Left renal pelvis (tissue), 4 donors: ENCODE results near the gene NRN1L. TPM values are rescaled to one million over a fixed set of nuclear protein-coding genes. Genes with fewer than 3 reads are reported as not detected.
"Not testable (repeated sequence)": the region's sequence is repeated elsewhere in the genome, so short reads cannot be mapped to it uniquely, and the experiment has no call there.

Experiments
- DNase-seq, 4 donors: peaks; one replicate each; pipeline ENCODE4 v3.0.0-alpha.2; 2013; ENCODE audit warnings: low read depth in 4 of 4, low spot score in 3 of 4
- polyA plus RNA-seq, 4 donors: library from polyadenylated mRNA; unstranded; fragments of 120-200 nt; gene quantifications; one replicate each; pipeline ENCODE4 v1.2.1, GENCODE V29; 2013; ENCODE audit not compliant: insufficient read length in 4 of 4

Gene NRN1L
- polyA plus RNA-seq, 4 donors, result 0.39 to 0.94 (median 0.93) TPM; not detected in 1

DNA sequence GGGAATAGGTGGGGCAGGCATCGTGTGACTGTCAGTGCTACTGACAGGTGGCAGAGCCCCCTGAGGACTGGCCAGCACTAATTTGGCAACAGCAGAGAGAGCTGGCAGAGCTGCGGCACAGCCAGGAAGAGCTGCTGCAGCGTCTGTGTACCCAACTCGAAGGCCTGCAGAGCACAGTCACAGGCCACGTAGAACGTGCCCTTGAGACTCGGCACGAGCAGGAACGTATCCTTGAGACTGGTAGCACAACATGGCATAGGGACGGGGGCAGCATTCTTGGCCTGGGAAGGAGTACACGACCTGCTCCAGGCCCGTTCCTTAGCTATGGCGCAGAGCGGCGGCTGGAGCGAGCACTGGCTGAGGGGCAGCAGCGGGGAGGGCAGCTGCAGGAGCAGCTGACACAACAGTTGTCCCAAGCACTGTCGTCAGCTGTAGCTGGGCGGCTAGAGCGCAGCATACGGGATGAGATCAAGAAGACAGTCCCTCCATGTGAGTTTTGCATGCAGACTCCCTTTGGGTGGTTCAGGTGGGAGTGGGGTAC, 3.0 kb upstream of the NRN1L start:
- DNase-seq, result no peak

DNA sequence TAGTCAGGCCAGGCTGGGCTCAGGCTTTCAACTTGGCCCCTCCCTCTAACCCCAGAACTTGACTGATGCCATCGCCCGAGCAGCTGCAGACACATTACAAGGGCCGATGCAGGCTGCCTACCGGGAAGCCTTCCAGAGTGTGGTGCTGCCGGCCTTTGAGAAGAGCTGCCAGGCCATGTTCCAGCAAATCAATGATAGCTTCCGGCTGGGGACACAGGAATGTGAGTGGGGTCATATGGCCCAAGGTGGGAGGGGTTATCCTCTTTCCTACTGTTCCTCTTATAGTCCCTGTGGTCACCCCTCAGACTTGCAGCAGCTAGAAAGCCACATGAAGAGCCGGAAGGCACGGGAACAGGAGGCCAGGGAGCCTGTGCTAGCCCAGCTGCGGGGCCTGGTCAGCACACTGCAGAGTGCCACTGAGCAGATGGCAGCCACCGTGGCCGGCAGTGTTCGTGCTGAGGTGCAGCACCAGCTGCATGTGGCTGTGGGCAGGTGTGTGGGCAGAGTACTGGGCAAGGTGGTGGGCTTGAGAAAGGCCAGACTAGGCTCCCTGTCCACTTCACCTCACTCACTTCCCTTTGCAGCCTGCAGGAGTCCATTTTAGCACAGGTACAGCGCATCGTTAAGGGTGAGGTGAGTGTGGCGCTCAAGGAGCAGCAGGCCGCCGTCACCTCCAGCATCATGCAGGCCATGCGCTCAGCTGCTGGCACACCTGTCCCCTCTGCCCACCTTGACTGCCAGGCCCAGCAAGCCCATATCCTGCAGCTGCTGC, 2.1 kb upstream of the NRN1L start:
- no peak for DNase-seq

DNA sequence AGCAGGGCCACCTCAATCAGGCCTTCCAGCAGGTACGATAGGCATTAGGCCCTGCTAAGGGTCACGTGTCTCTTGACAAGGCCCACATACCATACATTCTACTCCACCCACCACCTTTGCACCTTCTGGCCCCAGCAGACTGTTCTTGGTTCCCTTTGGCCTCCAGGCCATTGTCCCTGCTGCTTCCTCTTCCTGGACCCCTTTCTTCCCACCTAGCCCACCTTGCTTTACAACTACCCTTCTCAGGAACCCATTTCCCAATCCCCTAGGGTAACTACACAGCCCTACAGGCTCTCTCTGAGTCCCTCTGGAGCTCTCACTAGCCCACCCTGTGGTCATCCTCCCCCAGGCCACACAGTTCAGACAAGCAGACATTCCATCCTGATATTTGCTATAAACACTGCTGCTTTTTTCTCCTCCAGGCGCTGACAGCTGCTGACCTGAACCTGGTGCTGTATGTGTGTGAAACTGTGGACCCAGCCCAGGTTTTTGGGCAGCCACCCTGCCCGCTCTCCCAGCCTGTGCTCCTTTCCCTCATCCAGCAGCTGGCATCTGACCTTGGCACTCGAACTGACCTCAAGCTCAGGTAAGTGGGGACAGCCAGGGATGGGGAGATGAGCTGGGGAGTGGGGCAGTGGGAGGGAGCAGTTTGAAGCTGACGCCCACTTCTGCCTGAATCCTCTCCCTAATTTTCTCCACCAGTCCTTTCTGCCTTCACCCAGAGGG, 1.4 kb upstream of the NRN1L start:
- no peak for DNase-seq

DNA sequence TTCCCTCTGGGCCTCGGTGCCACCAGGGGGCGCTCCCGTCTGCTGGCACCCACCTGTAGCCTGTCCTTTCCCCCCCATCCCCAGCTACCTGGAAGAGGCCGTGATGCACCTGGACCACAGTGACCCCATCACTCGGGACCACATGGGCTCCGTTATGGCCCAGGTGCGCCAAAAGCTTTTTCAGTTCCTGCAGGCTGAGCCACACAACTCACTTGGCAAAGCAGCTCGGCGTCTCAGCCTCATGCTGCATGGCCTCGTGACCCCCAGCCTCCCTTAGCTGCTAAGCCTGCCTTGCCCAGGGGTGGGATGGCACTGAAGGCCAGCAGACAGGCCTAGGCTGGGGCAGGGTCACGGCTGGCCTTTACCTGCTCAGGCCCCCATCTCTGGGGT, 818 bp upstream of the NRN1L start:
- DNase-seq, result no peak

DNA sequence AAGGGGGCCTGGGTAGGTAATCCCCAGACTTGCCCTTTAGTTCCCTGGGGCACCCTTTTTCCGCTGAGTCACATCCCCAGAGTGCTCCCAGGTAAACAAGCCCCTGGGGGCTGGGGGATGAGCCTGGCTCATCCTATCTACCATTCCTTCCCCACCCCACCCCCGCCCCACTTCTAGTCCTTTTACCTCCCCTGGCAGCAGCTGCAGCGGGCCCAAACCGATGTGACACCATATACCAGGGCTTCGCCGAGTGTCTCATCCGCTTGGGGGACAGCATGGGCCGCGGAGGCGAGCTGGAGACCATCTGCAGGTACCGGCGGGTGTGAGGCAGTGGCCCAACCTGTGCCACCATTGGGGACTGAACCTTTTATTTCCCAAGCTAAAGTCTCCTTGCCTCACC, 860 bp downstream of the NRN1L start:
- no peak for DNase-seq

DNA sequence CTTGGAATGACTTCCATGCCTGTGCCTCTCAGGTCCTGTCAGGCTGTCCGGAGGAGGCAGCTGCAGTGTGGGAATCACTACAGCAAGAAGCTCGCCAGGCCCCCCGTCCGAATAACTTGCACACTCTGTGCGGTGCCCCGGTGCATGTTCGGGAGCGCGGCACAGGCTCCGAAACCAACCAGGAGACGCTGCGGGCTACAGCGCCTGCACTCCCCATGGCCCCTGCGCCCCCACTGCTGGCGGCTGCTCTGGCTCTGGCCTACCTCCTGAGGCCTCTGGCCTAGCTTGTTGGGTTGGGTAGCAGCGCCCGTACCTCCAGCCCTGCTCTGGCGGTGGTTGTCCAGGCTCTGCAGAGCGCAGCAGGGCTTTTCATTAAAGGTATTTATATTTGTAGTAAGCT, 1.3 kb downstream of the NRN1L start:
- no peak for DNase-seq

DNA sequence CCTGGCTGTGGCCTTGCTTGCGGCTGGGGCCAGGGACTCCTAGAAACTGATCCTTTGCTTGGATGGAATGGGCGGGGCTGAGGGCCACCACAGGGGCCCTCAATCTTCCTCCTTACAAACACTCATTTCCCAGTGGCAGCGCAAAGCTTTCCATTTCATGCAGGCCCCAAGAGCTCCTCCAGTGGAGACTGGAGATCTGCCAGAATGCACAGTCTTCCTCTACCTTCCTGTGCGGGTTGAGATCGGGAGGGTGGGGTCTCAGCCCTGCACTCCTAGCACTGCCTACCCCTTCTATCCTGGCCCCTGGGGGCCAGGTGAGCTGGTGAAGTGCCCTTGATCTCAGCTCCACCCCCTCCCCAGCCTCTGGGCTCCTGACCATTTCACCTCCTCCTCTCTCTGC, 1.7 kb downstream of the NRN1L start:
- no peak for DNase-seq

DNA sequence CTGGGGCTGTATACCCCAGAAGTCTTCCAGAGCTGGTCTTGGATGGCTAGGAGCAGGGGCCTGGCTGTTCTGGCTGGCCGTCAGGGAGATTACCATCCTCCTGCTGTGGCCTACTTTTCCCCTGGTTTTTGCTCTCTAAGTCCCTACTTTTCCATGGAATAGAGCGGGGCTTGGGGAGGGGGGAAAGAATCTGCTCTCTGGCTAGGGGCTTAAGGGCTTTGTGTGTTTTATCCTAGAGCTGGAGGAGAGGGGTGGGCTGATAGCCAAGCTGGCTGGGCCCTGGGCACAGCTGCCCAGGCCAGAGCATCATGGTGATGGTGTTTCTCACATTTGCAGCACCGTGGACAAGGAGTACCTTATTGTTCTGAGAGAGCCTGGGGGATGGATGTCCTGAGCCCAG, 3.6 kb downstream of the NRN1L start:
- DNase-seq, result no peak

DNA sequence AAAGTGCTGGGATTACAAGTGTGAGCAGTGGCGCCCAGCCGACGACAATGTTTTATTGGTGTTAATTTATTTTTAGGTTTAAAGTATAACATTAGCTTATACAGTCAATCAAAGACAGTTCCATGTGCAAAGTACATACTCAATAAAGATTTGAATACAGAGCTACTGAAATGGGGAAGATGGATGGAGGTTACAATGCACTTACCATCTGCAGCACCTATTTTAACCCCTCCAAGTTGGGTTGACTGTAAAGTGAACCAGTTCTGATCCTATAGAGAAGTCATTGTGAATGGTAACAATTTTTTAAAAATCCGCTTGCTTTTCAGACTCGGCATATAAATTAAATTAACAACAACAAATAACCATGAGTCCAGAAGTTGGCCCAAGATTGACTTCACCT, 7.7 kb downstream of the NRN1L start:
- DNase-seq, result no peak

DNA sequence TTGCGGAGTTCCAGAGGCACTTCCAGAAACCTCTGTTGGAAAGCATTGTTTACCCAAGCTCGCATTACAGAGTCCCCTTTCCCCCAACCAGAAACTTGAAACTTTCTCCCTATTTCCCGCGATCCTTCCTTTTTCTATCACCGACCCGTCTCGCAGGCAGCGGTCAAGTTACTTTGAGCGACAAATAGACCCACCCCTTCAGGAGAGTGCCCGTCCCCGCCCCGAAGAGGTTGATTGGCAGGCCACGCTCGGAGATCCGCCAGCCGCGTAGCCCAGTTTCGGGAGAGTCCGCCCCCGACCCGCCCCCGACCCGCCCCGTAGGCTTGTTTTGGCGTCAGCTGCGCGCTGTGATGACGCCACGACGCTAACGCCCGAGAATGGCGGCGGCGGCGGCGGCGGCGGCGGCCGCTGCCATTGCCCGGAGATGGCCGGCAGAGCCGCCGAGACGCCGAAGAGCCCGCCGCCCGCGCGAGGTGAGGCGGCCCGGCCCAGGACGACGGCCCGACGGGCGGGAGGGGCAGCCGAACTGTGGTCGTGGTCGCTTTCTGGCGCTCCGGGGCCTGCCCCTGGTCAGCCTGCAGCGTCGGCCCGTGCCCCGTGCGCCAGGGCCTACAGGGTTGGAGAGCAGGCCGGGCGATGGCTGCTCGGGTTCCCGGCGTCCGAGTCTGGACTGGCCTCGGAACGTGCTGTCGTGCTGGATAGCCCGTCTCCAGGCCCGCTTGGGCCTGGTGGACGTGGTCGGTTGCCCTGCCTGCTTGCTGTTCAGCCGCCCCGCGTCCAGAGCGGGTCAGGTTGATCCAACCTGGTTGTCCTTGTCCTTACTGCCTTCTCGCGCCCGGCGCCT, 8.4 kb downstream of the NRN1L start, which contains the start of gene PSKH1:
Gene PSKH1 (plus strand): TSS at position 356 of the 844 bp plus-strand sequence. CDS start 15,496 bp downstream, outside the sequence.
- peak; percentile 81 to 93 (median 86) for DNase-seq

DNA sequence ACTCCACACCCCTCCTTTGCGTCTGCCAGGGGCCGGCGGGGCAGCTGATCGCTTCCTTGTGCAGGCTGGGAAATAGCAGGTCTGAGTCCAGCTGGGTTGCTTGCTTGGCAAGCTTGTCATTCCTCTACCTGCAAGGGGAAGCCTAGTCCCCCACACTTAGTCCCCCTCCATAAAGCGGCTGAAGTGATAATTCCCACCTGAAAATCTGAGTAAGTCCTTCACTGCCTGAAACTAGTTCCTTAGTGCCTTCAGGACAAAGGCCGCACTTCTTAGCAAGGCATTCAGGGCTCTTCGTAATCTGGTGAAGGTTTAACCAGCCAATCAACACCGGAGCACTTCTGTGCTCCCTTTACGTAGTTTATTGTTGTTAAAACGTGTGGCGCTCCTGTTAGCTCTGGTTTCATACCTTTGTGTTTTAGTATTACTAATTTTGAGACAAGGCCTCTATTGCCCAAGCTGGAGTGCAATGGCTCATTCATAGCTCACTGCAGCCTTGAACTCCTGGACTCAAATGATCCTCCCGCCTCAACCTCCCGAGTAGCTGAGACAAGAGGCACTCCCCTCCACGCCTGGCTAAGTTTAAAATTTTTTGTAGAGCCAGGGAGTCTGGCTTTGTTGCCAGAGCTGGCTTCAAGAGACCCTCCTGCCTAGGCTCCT, 9.2 kb downstream of the NRN1L start:
- no peak for DNase-seq

DNA sequence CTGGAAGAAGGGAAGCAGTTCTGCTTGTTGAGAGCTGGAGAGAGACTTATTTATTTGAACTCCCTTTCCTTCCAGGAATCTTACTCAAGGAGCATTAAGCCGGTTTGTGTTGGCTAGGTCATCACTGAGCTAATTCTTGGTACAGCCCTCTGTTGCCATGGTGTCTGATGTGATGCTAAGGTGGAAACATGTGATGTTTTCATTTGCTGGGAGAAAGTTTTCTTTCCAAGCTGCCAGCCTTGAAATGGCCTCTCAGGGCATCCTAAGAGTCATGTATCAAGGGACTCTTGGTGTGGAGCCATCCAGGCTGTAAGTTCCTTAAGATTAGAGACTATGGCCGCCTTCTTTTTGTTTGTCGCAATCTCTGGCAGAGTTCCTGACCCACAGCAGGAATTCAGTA, 12.5 kb downstream of the NRN1L start:
- DNase-seq, result no peak

DNA sequence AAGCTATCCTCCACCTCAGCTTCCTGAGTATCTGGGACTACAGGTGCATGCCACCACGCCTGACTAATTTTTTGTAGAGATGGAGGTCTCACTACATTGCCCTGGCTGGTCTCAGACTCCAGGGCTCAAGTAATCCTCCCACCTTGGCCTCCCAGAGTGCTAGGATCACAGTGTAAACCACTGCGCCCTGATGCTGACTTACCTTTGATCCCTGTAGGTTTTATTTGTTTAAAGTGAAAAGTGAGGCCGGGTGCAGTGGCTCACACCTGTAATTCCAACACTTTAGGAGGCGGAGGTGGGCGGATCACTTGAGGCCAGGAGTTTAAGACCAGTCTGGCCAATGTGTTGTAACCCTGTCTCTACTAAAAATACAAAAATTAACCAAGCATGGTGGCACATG, 17.0 kb downstream of the NRN1L start:
- DNase-seq, result no peak

DNA sequence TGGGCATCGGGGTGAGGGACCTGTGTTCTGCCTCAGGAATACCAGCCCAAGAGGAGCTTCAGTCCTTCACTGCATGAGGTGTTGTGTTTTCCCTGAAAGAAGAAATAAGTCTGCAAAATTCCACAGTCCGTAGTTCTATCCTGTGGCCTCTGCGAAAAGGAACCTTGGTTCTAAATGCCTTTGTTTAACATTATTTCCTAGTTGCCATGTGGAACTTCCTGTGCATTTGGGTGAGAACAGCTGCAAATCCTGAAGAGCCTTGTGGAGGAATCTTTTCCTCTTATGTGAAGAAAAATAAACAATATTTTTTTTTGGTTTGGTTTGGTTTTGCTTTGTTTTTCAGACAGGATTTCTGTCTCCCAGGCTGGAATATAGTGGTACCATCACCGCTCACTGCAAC, 18.1 kb downstream of the NRN1L start:
- no peak for DNase-seq

DNA sequence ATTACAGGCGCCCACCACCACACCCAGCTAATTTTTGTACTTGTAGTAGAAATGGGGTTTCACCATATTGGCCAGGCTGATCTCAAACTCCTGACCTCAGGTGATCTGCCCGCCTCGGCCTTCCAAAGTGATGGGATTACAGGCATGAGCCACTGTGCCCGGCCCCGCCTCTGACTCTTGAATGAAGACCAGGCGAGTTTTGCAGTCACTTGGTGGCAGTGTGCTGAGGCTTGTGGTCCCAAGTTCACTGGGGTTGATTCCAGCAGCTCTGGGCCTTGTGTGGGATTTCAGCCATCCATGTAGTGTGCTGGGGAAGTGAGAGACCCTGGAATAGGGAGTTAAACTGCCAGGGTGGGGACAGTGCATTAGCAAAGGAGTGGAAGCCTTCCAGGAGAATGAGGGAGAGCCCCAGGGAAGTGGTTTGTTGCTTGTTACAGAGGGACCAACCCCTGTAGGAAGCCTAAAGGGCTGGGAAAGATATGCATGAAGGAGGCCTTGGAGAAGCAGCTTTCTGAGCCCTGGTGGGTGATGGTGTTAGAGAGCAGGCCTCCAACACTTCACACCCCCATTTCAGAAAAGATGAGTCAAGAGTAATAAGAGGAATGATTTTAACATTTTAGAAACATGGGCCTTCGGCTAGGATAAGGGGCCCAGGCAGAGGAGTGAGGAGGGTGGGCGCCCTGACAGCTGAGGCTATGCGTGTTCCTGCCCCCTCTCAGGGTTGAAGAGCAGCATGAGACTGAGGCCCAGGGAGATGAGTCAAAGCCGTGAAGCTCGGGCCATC, 22.9 kb downstream of the NRN1L start:
- no peak for DNase-seq

DNA sequence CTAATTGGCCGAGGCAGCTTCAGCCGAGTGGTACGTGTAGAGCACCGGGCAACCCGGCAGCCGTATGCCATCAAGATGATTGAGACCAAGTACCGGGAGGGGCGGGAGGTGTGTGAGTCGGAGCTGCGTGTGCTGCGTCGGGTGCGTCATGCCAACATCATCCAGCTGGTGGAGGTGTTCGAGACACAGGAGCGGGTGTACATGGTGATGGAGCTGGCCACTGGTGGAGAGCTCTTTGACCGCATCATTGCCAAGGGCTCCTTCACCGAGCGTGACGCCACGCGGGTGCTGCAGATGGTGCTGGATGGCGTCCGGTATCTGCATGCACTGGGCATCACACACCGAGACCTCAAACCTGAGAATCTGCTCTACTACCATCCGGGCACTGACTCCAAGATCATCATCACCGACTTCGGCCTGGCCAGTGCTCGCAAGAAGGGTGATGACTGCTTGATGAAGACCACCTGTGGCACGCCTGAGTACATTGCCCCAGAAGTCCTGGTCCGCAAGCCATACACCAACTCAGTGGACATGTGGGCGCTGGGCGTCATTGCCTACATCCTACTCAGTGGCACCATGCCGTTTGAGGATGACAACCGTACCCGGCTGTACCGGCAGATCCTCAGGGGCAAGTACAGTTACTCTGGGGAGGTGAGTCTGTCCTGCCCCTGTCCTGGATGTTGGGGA, 24.5 kb downstream of the NRN1L start:
- DNase-seq, result no peak

DNA sequence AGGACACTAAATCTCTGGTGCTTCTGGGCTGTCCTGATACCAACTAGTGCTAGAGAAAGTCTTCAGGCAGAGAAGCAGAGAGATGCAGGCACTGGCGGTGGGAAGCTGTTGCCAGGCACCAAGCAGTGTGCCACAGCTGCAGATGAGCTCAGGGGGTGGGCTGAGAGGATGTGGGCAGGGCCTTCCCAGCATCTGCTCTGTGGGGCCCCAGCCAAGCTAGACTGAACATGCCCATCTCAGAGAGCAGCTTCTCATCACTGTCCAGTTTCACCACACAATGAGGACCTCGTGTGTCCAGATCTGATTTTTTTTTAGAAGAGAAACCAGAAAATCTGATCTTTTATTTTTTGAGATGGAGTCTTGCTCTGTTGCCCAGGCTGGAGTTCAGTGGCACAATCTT, 25.5 kb downstream of the NRN1L start:
- no peak for DNase-seq

DNA sequence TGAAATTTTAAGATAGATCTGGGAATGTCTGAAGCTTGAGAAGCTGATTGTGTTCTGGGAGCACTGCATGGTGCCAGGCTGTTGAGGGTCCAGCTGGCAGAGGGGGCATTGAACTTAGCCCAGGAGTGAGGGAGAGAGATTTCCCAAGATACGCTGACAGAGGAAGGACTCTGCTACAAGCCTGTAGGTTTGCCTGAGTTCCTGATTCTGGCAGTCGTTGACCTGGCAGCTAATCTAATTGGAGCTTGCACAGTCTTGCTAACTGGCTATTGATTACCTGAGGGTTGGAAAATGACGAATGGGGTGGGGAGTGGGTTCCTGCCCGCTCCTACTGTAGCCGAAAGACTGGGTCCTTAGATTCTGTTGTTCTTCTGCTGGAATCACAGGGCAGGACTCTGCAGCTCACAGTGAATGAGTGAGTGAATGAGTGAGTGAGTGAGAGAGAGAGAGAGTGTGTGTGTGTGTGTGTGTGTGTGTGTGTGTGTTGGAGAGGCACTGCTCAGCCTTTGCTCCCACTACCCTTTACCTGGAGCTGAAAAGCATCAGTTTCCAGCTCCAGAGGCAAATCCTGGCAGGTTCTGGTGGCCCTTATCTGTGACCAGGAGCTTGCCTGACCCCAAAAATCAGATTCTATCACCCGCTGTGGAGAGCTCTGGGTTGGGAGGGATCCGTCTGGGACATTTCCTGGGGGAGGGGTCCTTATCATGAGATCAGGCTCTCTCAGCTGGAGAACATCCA, 30.2 kb downstream of the NRN1L start:
- no peak for DNase-seq

DNA sequence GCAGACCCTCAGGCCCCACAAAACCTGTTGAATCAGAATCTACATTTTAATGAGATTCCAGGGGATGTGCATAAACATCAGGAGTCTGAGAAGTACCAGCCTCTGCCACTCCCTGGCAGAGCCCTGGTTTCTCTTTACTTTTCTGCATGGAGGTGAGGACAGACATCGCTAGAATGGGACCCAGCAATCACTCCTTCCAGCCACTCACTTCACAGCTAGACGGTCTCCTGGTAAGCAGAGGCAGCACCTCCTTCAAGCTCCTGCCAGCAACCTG, 30.7 kb downstream of the NRN1L start:
- DNase-seq, result not testable (repeated sequence)
